ENCODE measurements around the gene SLC10A1.
"Not testable (repeated sequence)": the region's sequence is repeated elsewhere in the genome, so short reads cannot be mapped to it uniquely, and the experiment has no call there.

Gene SLC10A1

GRCh38 chr14:69768873-69769272 is 28.2 kb downstream of the SLC10A1 start:
- DNase-seq, result no peak

DNA sequence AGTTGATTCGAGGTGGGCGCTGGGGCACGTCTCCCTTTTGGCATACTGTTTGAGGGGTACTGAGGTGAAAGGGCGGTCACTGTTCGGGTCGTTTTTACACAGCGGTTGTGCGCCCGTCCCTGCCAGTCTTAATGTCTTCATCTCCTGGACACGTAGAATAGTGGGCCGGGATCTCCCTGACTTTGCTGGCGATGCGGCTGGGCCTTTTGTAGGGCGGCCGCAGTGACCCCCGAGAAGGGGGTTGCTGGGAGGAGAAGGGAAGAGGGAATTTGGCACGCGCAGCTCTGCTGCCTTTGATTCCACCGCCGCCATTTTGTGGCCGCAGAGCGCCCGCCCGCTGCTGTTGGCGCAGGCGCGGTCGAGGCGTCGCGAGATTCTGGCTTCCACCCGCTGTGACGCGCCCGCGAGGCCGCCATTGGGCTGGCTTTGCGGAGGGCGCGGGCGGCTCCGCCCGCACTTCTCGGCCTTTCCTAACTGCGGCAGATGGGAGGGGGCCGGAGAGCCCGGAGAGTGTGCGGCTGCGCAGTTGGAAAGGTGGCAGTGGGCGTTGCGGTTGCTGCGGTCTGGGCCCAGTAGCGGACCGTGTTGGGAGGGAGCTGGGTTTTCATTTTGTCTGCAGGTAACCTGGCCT is 29.6 kb downstream of the SLC10A1 start:
- peak; percentile 73 for DNase-seq

DNA sequence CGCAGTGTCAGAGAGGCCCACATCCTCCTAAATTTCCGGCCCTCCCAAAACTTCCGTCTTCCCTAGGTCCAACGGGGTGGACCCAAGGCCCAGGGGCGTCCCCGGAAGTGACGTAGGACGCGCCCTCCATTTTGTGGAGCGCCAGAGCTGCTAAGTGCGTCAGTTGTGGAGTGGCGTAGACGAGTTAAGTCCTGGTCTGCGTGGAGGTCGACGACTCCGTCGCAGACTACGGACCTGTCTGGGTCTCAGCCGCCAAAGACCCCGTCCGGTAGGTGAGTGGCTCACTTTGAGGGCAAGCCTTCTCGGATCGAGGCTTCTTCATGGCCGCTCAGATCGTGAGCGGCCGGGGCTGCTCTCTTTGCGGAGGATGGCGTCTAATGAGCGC is 30.1 kb downstream of the SLC10A1 start, which contains the start of gene SRSF5:
SRSF5 (plus strand) TSS at position 159 of the 385 bp plus-strand sequence. CDS start 1,015 bp downstream, outside the sequence.
- peak; percentile 74 for DNase-seq

DNA sequence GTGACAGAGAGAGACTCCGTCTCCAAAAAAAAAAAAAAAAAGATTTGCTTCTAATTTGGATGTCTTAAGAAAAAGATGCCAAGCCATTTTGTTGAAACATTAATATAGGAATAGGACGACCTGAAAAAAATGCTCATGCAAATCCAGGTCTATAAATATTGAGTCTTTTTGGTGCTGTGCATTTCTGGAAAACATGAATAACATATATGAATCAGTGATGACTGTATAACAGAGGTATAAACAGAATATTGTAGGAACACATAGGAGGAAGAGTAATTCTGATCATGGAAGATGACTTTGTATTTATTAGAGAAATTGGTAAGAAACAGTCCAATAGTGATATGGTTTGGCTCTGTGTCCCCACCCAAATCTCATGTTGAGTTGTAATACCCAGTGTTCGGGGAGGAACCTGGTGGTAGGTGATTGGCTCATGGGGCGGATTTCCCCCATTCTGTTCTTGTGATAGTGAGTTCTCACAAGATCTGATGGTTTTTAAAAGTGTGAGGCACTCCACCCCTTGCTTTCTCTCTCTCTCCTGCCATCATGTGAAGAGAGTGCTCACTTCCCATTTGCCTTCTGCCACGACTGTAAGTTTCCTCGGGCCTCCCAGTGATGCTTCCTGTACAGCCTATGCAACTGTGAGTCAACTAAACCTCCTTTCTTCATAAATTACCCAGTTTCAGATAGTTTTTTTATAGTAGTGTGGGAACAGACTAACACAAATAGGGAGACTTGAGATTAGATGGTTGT is 33.1 kb downstream of the SLC10A1 start:
- DNase-seq, result no peak

- no peak for DNase-seq
These were observed 36.2 kb downstream of the SLC10A1 start for GRCh38 chr14:69760810-69761209.

GRCh38 chr14:69756298-69756697 is 40.7 kb downstream of the SLC10A1 start:
- DNase-seq, result no peak

- no peak for DNase-seq
These were observed 41.3 kb downstream of the SLC10A1 start for GRCh38 chr14:69755784-69756183.

- no peak for DNase-seq
These were observed 41.7 kb downstream of the SLC10A1 start for GRCh38 chr14:69755296-69755695.

DNA sequence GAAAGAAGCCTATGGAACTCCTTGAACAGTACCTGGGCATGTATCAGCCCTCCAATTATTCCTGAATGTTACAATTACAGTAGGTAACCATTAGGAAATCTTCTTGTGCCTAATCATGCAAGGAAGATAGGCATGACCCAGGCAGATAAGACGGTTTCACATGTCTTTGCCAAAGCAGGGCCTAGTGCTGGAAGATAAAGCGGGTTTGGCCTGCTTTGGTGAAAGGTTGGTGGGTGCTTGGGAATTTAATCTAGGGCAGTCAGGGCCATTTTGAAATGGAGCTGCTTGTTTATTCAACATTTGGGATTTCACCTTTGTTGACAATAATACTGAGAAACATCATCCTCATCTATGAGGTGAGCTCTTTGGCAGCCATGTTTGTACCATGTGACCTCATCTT is 42.6 kb downstream of the SLC10A1 start:
- DNase-seq, result no peak

GRCh38 chr14:69753860-69754259 is 43.2 kb downstream of the SLC10A1 start:
- DNase-seq, result no peak

DNA sequence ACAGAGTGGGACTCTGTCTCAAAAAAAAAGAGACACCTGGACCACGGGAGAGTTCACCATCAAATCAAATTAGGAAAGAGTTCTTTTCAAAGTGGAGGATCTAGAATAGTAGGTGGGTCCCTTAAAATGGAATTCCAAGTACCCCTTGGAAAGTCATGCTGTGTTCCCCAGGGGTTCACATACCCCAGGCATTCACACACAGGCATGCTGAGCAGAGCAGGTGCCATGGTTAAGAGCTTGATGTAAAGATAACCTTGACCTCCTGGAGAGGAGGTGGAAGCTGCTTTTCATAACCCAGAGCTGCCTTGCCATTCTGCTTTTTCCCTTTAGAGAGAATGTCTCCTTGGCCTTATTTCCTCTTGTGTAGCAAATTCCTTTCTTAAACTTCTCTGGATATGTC is 44.3 kb downstream of the SLC10A1 start:
- no peak for DNase-seq

DNA sequence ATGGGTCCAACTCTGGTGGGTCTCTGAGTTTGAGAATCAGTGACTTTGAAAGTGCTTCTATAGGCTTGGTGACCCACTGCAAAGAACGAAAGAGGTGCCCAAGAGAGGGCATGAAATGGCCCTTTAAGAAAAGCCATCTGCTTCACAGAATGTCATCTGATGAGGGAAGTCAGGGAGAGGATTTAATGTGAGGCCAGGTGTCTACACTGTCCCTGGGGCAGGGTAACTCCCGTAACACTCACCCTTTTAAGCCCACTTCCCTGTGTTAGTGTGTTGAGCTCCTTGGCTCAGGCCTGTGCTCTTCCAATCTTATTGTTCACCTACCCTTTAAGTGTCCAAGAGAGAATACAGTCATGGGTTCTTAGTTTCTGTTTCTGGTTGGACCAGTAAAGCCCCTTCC is 46.5 kb downstream of the SLC10A1 start:
- DNase-seq, result no peak

GRCh38 chr14:69749956-69750355 is 47.1 kb downstream of the SLC10A1 start:
- DNase-seq, result no peak

DNA sequence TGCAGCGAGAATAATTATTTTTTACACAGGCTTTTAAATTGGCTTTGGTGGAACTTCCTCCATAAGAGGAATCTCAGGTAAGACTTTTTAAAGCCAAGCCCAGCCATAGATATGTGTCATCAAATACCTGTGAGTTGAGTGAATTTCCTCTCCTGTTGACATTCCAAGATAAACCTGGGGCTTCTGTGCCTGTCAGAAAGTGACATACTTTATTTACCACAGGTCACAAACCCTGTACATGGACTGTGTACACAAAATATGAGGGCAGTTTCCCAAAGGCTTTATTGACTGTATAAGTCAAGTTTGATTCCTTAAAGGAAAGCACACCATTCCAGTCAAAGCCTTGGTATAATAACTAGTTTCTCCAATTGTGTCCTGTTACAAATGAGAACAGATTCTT is 56.0 kb downstream of the SLC10A1 start:
- no peak for DNase-seq

DNA sequence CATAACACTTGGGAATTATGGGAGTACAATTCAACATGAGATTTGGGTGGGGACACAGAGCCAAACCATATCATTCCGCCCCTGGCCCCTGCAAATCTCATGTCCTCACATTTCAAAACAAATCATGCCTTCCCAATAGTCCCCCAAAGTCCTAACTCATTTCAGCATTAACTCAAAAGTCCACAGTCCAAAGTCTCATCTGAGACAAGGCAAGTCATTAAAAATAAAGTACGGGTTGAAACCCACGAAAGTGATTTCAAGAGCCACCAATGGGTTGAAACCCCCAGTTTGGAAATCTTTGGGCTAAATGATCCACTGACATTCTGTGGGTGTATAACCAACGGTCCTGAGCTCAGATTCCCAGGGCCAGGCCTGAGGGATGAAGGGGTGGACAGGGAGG is 60.6 kb downstream of the SLC10A1 start:
- DNase-seq, result not testable (repeated sequence)

GRCh38 chr14:69731919-69732598 is 65.0 kb downstream of the SLC10A1 start:
- DNase-seq, result not testable (repeated sequence)

DNA sequence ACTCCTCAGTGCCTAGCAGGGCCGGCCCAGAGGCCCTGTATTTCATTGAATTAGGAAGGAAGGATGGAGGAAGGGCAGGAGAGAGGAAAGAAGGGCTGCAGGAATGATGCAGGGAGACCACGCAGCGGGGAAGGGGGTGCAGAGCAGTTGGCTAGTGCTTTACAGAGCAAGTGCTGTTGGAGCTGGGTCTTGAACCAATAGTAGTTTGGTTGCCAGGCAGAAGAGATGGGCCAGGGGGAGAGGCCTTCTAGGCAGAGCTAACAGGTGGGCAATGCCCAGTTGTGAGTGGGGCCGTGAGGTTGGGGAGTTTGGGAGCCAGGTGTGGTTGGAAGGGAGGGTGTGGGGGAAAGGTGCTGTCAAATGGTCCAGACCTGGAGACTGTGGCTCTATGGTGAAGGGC is 69.2 kb downstream of the SLC10A1 start:
- no peak for DNase-seq

DNA sequence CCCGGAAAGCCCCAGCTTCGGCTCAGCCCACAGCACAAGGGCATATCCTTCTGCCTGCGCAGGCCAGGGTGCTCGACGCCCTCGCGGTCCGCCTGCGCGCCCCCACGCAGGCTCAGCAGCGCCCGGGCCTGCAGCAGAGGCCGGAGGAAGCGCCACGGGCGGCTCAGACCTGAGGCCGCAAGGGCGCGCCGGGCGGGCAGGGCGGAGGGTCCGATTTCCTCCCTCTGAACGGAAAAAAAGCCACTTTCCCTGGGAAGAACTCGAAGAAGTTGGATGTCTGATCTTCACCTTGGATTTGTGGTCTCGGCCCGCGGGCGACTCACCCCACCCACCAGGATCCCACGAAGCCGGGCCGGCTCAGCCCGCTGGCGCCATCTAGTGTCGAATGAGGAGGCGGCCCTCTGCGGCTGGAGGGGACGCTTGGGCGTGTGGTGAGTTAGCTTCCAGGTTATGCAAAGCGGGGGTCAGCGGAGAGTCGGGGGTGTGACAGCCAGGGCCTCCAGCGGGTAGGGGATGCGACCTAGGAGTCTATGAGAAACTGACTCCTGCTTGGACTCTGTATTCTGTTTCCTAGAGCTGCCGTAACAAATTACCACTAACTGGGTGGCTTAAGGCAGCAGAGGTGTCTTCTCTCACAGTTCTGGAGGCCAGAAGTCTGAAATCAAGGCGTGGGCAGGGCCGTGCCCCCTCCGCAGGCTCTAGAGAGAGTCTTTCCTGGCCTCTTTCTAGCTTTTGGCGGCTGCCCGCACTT is 70.1 kb downstream of the SLC10A1 start:
- DNase-seq, result peak; percentile 31

Measured in NCI-H2081 treated with DMSO at 0.1 percent for 48 hours (cell line).